Measurements from ENCODE around the gene ALAS1.
"Not testable (repeated sequence)": the region's sequence is repeated elsewhere in the genome, so short reads cannot be mapped to it uniquely, and the experiment has no call there.

The ALAS1 gene

GRCh38 chr3:52197842-52198625 is at the start of gene ALAS1:
Gene ALAS1 (plus strand): TSS chr3:52198160. CDS start chr3:52199242, 1,082 bp downstream.
- peak within 1 kb of the TSS; percentile 73 for H3K27ac ChIP-seq
- TF ChIP-seq, protein P1, sequence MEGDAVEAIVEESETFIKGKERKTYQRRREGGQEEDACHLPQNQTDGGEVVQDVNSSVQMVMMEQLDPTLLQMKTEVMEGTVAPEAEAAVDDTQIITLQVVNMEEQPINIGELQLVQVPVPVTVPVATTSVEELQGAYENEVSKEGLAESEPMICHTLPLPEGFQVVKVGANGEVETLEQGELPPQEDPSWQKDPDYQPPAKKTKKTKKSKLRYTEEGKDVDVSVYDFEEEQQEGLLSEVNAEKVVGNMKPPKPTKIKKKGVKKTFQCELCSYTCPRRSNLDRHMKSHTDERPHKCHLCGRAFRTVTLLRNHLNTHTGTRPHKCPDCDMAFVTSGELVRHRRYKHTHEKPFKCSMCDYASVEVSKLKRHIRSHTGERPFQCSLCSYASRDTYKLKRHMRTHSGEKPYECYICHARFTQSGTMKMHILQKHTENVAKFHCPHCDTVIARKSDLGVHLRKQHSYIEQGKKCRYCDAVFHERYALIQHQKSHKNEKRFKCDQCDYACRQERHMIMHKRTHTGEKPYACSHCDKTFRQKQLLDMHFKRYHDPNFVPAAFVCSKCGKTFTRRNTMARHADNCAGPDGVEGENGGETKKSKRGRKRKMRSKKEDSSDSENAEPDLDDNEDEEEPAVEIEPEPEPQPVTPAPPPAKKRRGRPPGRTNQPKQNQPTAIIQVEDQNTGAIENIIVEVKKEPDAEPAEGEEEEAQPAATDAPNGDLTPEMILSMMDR (conservative IDR thresholded peaks at IDR 0.05; ENCODE audit: low read depth) = no peak
- POLR2A ChIA-PET (ENCODE audit: low non-redundant PET) = no interaction called here
- DNase-seq (ENCODE audit: low spot score) = peak; percentile 86
- CTCF ChIA-PET = no interaction called here

DNA sequence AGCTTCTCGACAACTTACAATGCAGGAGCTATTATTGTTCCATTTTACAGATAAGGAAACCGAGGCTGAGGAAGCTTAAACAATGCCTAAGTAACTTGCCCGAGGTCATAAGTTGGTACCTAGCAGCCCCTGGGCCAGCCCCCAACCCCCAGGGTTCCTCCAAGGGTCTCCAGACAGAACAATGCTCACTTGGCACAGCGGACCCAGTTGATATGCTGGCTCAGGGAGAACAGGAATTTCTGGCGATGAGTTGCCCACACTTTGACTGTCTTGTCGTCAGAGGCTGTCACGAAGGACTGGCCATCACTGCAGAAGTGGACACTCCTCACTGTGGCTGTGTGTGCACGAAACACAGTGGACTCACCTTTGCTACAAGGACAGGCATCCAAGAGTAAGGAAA is 48.9 kb upstream of the ALAS1 start:
- ChIA-PET POLR2A (ENCODE audit: low non-redundant PET) (interaction anchor here (0.7 kb wide), 1 partner anchor 153 kb away, joined by 3 read pairs; the partner anchor contains the start of gene RPL29), CTCF (interaction anchor here (0.5 to 1.0 kb wide), 3 partner anchors 96 to 401 kb away, joined by 3 to 5 read pairs (median 5); no protein-coding TSS in a partner anchor)

GRCh38 chr3:52149726-52150125 is 48.2 kb upstream of the ALAS1 start:
- CTCF ChIA-PET = interaction anchor here (1.0 kb wide), 1 partner anchor 149 kb away, joined by 5 read pairs; no protein-coding TSS in a partner anchor

More for the DNA sequence above, 48.9 kb upstream of the ALAS1 start:
- no peak for DNase-seq (ENCODE audit: low spot score)
- H3K27ac ChIP-seq = no peak overlapping the region
- TF ChIP-seq, protein P1 (conservative IDR thresholded peaks at IDR 0.05; ENCODE audit: low read depth) = no peak

DNA sequence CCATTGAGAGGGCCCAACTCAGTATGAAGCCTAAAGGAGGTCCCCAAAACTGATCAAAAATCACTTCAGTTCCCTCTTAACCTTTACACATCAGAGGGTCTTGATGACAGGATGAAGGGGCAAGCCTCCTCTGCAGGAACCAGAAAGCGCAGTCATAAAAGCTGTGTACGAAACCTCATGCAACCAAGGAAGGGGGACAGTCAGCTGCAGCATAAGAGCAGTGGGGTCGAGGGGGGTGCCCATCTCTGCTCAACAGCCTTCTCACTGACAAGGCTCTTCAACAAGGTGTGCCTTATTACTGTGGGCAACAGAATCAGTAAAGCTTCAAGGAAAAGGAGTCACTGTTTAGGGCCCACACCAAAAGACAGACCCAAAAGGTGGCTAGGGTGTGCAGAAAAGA is 47.6 kb upstream of the ALAS1 start:
- CTCF ChIA-PET = interaction anchor here (0.6 kb wide), 1 partner anchor 130 kb away, joined by 4 read pairs; no protein-coding TSS in a partner anchor

More at GRCh38 chr3:52149726-52150125, 48.2 kb upstream of the ALAS1 start:
- no peak overlapping the region; the same call in 1 of the 2 replicates for H3K27ac ChIP-seq
- TF ChIP-seq, protein P1 (conservative IDR thresholded peaks at IDR 0.05; ENCODE audit: low read depth) = no peak
- POLR2A ChIA-PET (ENCODE audit: low non-redundant PET) = no interaction called here
- no peak for DNase-seq (ENCODE audit: low spot score)

DNA sequence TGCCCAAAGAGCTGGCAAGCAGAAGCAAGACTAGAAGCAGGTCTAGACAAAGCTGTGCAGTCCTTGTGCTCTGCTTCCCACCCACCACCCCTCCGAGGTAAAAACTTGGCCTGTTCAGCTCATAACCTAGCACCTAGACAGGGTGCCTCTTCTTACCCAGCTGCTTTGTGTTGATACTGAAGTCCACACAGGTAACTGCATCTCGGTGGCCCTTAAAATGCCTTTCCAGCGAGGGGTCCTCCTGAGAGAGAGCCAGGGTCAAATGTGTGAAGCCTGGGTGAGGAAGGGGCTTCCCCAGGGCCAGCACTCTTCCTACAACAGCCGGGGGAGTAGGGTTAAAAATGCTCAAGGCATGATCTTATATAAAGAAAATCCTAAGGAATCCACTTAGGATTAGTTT is 47.1 kb upstream of the ALAS1 start:
- DNase-seq (ENCODE audit: low spot score) = no peak
- peak overlapping the region; percentile 21 for H3K27ac ChIP-seq
- TF ChIP-seq, protein P1 (conservative IDR thresholded peaks at IDR 0.05; ENCODE audit: low read depth) = no peak
- POLR2A ChIA-PET (ENCODE audit: low non-redundant PET) = no interaction called here
- CTCF ChIA-PET = interaction anchor here (0.6 kb wide), 1 partner anchor 129 kb away, joined by 4 read pairs; no protein-coding TSS in a partner anchor

More for the DNA sequence above, 47.6 kb upstream of the ALAS1 start:
- H3K27ac ChIP-seq = peak overlapping the region; percentile 21
- TF ChIP-seq, protein P1 (conservative IDR thresholded peaks at IDR 0.05; ENCODE audit: low read depth) = no peak
- POLR2A ChIA-PET (ENCODE audit: low non-redundant PET) = no interaction called here
- DNase-seq (ENCODE audit: low spot score) = no peak

GRCh38 chr3:52151991-52152390 is 46.0 kb upstream of the ALAS1 start:
- DNase-seq (ENCODE audit: low spot score); POLR2A ChIA-PET (ENCODE audit: low non-redundant PET): not testable (repeated sequence)
- CTCF ChIA-PET = interaction anchor here (0.6 kb wide), 1 partner anchor 15 kb away, joined by 7 read pairs; no protein-coding TSS in a partner anchor
- H3K27ac ChIP-seq = 0 out of 2 replicates have a peak overlapping the region, but pooled peaks have one; percentile 10
